Caki2 (cell line): ENCODE measurements around the gene DRAP1. TPM values are rescaled to one million over a fixed set of nuclear protein-coding genes. Genes with fewer than 3 reads are reported as not detected.
"Not testable (repeated sequence)": the region's sequence is repeated elsewhere in the genome, so short reads cannot be mapped to it uniquely, and the experiment has no call there.

ENCODE experiments used
- DNase-seq: peaks from one replicate; pipeline ENCODE4 v3.0.0-alpha.2; 2015; ENCODE audit warnings: low read depth
- in situ Hi-C: cut with HindIII; loops from 2 replicates; pipeline ENCODE4 v1.10.0; 2016; ENCODE audit warnings: low sequenced_read_pairs, low pct_unique_long_range_greater_than_20kb, mixed read lengths
- total RNA-seq: library from RNA; depleted of rRNA; stranded (reverse); fragments of >200 nt; shearing (Covaris generic); gene quantifications from 2 replicates; pipeline ENCODE4 v1.2.3, GENCODE V29; 2014; ENCODE audit warnings: low replicate concordance

The DRAP1 gene
- total RNA-seq, 1 experiment from 2014 or later: 212 TPM

DNA sequence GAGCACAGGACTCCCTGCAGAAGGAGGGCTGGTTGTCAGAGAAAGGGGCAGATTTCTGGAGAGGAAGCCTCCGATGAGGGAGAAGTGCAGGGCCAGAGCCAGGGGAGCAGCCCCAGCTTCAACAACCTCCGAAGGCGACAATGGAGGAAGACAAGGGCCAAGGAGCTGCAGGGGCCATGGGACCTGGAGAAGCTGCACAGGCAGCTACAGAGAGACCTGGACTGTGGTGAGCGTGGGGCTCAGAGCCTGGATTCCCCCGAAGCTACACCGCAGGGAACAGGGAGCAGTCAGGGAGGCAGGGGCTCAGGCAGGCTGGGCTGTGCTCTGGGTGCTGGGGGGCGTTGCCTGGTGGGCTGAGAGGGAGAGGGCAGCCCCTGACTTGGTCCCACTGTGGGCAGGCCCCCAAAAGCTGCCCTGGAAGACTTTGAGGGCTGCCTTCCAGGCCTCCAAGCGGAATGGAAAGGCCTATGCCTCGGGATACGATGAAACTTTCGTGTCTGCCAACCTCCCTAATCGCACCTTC, 28.4 kb downstream of the DRAP1 start:
- no peak for DNase-seq
- in situ Hi-C loops: no loop called here

DNA sequence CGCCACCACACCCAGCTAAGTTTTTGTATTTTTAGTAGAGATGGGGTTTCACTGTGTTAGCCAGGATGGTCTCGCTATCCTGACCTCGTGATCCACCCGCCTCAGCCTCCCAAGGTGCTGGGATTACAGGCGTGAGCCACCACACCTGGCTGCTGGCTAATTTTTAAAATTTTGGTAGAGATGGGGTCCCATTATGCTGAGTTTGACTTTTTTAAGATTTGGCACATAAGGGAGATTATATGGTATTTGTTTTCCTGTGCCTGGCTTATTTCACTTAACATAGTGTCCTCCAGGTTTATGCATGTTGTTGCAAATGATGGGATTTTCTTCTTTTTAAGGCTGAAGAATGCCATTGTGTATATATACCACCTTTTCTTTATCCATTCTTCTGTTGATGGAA, 31.5 kb downstream of the DRAP1 start:
- DNase-seq, in situ Hi-C loops: not testable (repeated sequence)

DNA sequence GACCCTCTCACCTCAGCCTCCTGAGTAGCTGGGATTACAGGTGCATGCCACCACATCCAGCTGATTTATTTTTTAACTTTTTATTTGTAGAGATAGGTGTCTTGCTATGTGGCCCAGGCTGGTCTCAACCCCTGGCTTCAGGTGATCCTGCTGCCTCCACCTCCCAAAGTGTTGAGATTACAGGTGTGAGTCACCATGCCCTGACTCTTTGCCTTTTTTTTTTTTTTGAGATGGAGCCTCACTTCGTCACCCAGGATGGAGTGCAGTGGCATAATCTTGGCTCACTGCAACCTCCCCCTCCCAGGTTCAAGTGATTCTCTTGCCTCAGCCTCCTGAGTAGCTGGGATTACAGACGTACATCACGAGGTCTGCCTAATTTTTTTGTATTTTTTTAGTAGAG, 32.4 kb downstream of the DRAP1 start:
- in situ Hi-C loops: not testable (repeated sequence)

DNA sequence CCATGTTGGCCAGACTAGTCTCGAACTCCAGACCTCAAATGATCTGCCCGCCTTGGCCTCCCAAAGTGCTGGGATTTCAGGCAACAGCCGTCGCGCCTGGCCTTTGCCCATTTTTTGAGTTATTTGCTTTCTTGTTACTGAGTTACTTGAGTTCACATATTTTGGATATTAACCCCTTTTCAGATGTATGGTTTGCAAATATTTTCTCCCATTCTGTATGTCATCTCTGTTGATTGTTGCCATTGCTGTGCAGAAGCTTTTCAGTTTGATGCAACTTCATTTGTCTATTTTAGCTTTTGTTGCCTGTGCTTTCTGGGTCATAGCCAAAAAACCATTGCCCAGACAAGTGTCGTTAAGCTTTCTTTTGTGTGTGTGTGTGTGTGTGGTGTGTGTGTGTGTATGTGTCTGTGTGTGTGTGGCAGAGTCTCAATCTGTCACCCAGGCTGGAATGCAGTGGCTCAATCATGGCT, 32.9 kb downstream of the DRAP1 start:
- in situ Hi-C loops: no loop called here
- DNase-seq: no peak

More for the DNA sequence above, 32.4 kb downstream of the DRAP1 start:
- not testable (repeated sequence) for DNase-seq

DNA sequence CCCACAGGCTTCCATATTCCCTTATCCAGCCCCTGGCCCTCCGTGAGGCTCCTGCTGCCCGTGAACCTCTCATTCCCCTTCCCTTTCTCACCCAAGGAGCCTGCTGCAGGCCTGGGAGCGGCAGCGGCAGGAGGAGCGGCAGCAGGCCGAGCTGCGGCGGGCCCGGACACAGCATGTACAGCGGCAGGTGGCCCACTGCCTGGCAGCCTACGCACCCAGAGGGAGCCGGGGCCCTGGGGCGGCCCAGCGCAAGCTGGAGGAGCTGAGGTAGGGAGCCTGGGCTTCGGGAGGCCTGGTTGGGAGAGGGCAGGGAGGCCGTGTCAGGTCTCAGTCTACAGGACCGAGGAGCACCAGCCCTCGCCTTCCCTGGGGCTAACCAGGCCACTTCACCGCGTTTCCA, 34.2 kb downstream of the DRAP1 start:
- in situ Hi-C loops: no loop called here
- DNase-seq: no peak

DNA sequence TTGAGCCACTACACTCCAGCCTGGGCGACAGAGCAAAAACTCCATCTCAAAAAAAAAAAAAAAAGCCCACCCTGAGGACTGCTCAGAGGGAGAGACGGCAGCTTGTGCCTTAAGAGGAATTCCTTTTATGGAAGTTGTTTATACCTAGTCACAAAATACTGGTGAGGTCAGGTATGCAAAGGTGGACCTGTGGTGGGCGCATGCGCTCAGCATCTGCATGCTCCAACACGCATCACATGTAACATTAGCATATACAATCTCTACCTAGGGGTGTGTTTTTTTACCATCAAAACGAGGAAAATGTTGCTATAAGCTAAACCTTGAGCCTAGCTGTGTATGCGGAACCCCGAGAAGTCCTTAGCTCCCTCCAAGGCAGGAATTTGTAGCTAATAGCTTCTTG, 35.5 kb downstream of the DRAP1 start:
- in situ Hi-C loops: no loop called here
- DNase-seq: no peak

DNA sequence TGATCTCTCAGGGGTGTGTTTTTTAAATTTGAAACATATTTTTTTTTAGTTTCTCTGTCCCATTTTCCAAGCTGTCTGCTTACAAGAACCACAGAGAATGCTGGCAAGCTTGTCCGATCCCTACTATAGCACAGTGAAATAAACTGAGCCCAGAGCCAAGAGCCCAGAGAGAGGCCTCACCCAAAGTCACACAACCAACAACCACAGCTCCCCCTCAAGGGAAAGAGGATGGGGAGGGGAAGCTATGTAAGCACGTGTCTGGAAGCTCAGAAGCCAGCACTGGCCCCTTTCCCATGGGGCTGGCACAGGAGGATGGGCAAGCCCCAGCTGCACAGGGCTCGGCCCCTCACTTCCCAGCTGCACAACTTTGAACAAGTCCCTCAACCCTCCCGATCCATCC, 39.1 kb downstream of the DRAP1 start:
- DNase-seq: no peak
- in situ Hi-C loops: no loop called here

DNA sequence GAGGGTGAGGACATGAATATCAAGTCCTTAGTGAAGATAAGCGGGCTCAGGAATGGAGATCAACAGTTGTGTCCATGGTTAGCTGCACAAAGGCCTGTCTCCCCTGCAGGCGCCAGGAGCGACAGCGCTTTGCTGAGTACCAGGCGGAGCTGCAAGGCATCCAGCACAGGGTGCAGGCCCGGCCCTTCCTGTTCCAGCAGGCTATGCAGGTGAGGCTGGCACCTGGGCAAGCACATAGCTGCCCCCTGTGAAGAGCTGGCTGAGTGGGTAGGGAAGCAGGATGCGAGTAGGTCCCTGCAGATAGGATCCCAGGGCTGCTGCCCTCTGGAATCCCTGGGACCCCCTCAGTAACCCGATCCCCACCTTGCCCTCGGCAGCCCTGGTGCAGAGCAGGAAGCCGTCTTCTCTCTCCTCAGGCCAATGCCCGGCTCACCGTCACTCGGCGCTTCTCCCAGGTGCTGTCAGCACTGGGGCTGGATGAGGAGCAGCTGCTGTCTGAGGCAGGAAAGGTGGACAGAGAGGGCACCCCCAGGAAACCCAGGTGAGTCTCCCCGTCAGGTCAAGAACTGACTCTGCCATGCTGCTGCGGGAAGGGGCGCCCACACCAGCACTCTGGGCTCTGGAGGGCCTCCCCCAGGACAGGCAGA, 39.7 kb downstream of the DRAP1 start:
- DNase-seq: no peak
- in situ Hi-C loops: no loop called here

DNA sequence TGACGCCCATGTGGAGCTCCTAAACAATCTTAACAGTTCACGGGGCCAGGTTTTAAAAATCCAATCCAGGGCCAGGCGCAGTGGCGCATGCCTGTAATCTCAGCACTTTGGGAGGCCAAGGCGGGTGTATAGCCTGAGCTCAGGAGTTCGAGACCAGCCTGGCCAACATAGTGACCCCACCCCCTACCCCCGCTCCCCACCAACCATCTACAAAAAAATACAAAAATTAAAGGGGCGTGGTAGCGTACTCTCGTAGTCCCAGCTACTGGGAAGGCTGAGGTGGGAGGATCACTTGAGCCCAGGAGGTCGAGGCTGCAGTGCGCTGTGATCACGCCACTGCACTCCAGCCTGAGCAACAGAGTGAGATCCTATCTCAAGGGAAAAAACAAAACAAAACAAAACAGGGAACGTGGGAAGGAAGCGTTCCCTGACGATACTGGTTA, 41.6 kb downstream of the DRAP1 start:
- no peak for DNase-seq
- in situ Hi-C loops: no loop called here

DNA sequence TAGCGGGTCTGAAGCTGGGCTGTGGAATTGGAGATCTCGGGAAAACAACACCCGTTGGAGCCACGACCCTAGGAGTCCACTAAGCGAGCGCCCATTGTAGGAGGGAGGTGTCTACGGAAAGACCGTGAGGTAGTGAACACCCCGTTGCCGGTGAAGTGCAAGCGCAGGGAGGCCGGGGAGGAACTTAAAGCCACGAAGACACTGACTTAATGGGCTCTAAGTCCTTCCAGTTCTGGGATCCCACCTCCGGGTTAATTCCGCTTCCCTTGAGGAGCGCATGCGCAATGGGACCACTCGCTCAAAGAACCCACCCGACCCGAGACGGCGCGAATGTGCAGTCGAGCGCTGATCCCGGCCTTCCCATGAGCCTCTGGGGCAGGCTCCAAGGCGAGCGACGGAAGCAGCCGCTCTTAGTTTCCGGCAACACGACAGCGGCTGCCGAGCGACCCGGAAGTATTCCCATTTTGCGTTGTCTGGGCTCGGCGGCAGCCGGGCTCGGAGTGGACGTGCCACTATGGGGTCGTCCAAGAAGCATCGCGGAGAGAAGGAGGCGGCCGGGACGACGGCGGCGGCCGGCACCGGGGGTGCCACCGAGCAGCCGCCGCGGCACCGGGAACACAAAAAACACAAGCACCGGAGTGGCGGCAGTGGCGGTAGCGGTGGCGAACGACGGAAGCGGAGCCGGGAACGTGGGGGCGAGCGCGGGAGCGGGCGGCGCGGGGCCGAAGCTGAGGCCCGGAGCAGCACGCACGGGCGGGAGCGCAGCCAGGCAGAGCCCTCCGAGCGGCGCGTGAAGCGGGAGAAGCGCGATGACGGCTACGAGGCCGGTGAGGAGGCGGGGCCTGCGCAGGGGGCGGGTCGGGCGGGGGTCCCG, 42.3 kb downstream of the DRAP1 start, which contains the start of gene SART1:
Gene SART1 (plus strand): TSS at position 468 of the 874 bp plus-strand sequence. CDS start 47 bp downstream, at position 515.
- DNase-seq: peak; percentile 90
- in situ Hi-C loops: no loop called here

DNA sequence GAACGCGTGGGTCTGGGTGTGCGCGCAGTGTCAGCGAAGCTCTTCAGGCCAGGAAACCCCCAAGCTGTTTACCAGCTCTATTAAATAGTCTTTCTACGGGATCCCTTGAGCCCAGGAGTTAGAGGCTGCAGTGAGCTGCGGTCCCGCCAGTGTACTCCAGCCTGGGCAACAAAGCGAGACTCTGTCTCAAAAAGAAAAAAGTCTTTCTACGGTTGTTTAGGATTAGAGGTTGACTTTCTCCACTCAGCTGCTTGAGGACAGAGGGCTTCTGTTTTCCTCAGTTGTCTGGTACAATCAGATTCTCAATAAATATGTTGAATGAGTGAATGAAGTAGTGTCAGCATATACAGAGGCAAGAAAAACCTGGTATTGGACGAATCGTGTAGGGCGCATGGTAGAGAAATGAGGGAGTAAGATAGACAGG, 42.9 kb downstream of the DRAP1 start:
- DNase-seq: no peak
- in situ Hi-C loops: no loop called here

DNA sequence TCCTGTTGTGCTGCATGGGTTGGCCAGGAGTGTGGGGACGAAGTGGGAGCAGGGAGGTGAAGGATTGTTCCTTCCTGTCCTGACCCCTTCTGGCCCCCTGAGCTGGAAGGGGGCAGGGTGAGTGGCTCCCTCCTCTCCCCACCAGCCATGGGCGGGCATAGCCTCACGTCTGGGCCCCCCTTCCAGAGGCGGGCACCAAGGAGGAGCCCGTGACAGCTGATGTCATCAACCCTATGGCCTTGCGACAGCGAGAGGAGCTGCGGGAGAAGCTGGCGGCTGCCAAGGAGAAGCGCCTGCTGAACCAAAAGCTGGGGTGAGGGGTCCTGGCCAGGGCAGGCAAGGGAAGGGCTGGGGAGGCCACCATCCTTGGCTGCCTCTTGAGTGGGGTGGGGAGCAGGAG, 45.7 kb downstream of the DRAP1 start:
- in situ Hi-C loops: no loop called here
- no peak for DNase-seq

DNA sequence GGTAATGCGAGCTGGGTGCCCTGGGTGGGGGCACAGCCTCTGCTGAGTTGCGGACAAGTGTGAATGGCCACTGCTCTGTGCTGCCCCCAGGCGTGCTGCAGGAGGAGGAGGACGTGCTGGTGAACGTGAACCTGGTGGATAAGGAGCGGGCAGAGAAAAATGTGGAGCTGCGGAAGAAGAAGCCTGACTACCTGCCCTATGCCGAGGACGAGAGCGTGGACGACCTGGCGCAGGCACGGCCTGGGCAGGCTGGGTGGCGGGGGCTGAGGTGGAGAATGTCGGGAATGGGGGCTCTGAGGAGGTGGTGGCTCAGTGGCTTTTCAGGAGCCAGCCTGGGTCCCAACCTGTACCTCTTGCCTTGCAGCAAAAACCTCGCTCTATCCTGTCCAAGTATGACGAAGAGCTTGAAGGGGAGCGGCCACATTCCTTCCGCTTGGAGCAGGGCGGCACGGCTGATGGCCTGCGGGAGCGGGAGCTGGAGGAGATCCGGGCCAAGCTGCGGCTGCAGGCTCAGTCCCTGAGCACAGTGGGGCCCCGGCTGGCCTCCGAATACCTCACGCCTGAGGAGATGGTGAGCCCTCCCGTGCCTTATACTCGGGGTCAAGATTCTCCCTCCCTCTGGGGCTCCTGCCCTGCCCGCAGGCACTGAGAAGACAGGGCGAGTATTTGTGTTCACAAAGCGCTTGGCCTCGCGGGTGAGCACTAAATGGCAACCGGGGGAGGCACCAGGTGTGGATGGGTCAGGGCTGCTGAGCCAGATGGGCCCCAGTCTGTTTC, 46.9 kb downstream of the DRAP1 start:
- in situ Hi-C loops: no loop called here
- DNase-seq: no peak

DNA sequence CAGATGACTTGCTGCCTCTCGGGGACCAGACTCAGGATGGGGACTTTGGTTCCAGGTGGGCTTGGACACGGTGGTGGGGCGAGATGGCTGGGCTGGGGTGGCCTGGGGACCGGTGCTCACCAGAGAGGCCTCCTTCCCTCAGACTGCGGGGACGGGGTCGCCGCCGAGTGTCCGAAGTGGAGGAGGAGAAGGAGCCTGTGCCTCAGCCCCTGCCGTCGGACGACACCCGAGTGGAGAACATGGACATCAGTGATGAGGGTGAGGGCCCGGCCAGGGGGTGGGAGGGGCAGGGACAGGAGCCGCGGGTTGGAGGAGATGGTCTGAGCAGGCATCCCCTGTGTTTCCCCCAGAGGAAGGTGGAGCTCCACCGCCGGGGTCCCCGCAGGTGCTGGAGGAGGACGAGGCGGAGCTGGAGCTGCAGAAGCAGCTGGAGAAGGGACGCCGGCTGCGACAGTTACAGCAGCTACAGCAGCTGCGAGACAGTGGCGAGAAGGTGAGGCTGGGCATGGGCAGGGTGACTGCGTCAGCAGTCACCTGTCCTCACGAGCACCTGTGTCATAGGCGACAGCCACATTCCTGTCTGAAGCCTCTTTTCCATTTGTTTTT, 48.2 kb downstream of the DRAP1 start:
- in situ Hi-C loops: no loop called here

DNA sequence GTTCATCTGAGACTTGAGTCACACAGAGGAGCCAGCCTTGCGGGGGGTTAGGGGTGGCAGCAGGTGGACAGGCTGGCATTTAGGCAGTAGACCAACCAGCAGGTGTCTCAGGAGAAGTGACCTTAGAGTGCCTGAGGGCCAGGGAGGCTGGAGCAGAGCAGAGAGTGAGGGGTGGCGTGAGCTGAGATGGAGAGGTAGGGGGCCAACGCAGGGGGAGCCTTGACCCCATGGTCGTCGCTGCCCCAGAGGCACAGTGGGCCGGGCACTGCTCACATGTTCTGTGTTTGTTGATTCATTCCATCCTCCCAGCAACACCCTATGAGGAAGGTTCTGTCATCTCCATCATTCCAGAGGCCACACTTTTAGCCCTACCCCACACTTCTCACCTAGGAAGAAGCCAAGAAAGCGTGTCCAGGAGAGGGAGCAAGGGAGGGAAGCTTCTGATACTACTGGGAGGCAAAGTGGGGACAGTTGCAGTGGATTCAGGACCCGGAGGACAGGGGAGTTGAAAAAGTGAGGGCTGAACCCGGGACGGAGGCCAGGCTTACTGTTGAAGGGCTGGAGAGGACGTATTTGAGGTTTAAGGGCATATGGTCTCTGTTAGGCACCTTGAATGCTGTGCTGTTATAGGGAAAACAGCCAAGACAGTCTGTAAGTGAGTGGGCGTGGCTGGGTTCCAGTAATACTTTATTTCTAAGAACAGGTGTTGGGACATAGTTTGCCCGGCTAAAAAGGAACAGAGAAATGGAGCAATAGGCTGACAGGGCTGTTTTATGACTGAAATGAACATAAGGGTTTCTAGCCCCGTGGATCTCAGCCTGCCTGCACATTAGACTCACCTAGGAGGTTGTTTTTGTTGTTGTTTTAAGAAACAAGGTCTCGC, 49.6 kb downstream of the DRAP1 start:
- in situ Hi-C loops: no loop called here
- no peak for DNase-seq

More for the DNA sequence above, 48.2 kb downstream of the DRAP1 start:
- DNase-seq: no peak
